HG02870 (cell line): ENCODE data around the gene KRTAP12-1.
"Not testable (repeated sequence)": the region's sequence is repeated elsewhere in the genome, so short reads cannot be mapped to it uniquely, and the experiment has no call there.

Source experiments
- ATAC-seq: cut with Tn5 transposase; IDR thresholded peaks from one replicate; pipeline ENCODE4 v1.9.1; 2021; ENCODE audit warnings: mild to moderate bottlenecking, moderate library complexity; ENCODE audit not compliant: unreplicated experiment

The KRTAP12-1 gene

GRCh38 chr21:44699502-44700001 lies 17.6 kb upstream of the KRTAP12-1 start:
- no peak for ATAC-seq

GRCh38 chr21:44697811-44698734 lies 16.1 kb upstream of the KRTAP12-1 start:
- no peak for ATAC-seq

GRCh38 chr21:44697172-44697810 lies 15.3 kb upstream of the KRTAP12-1 start, which contains the start of gene KRTAP10-12:
Gene KRTAP10-12 (plus strand): TSS chr21:44697172. CDS start chr21:44697202, 30 bp downstream.
- not testable (repeated sequence) for ATAC-seq

GRCh38 chr21:44696572-44696971 lies 14.6 kb upstream of the KRTAP12-1 start:
- ATAC-seq = no peak

GRCh38 chr21:44695641-44696040 lies 13.7 kb upstream of the KRTAP12-1 start:
- ATAC-seq = no peak

GRCh38 chr21:44695184-44695583 lies 13.2 kb upstream of the KRTAP12-1 start:
- no peak for ATAC-seq

- no peak for ATAC-seq
These were observed 12.8 kb upstream of the KRTAP12-1 start for GRCh38 chr21:44694776-44695175.

- ATAC-seq = no peak
These were observed 11.0 kb upstream of the KRTAP12-1 start for GRCh38 chr21:44692798-44693512.

GRCh38 chr21:44691686-44692085 lies 9.7 kb upstream of the KRTAP12-1 start:
- ATAC-seq = no peak

- ATAC-seq = not testable (repeated sequence)
These were observed 7.8 kb upstream of the KRTAP12-1 start for GRCh38 chr21:44689740-44690139.

GRCh38 chr21:44687671-44688070 lies 5.7 kb upstream of the KRTAP12-1 start:
- no peak for ATAC-seq

- no peak for ATAC-seq
These were observed 5.0 kb upstream of the KRTAP12-1 start for GRCh38 chr21:44686843-44687561.

GRCh38 chr21:44686000-44686781 lies 4.2 kb upstream of the KRTAP12-1 start:
- no peak for ATAC-seq

GRCh38 chr21:44685050-44685449 lies 3.1 kb upstream of the KRTAP12-1 start:
- ATAC-seq = not testable (repeated sequence)

- no peak for ATAC-seq
These were observed 2.5 kb upstream of the KRTAP12-1 start for GRCh38 chr21:44684483-44684882.

- ATAC-seq = no peak
These were observed 2.1 kb upstream of the KRTAP12-1 start for GRCh38 chr21:44684077-44684476.

GRCh38 chr21:44682580-44683151 lies 703 bp upstream of the KRTAP12-1 start:
- no peak for ATAC-seq

GRCh38 chr21:44681152-44681551 lies 811 bp downstream of the KRTAP12-1 start:
- ATAC-seq = no peak

- no peak for ATAC-seq
These were observed 4.1 kb downstream of the KRTAP12-1 start for GRCh38 chr21:44677881-44678280.
